Stimulated activated memory B cell treated with anti-CD40 and anti-IgM and Interleukin-4, amounts not matched to agents 10 μg/mL and 1 μg/mL and 100 μg/mL, for 72 hours (primary cell): ENCODE measurements around the gene SLC35E1.

Source experiments
- ATAC-seq: fragments of 150-1000 bp; cut with Tn5 transposase; 2 replicates; pipeline ENCODE4 v1.10.0; 2021
- H3K27ac Mint-ChIP-seq: one replicate; pipeline ENCODE4 v1.8.0; 2022; ENCODE audit warnings: mild to moderate bottlenecking, mixed read lengths
- H3K27me3 Mint-ChIP-seq: one replicate; pipeline ENCODE4 v1.8.0; 2022; ENCODE audit warnings: mixed read lengths
- H3K36me3 Mint-ChIP-seq: one replicate; pipeline ENCODE4 v1.8.0; 2022; ENCODE audit warnings: mixed read lengths
- H3K4me1 Mint-ChIP-seq: one replicate; pipeline ENCODE4 v1.8.0; 2022; ENCODE audit warnings: mixed read lengths
- H3K4me3 Mint-ChIP-seq: one replicate; pipeline ENCODE4 v1.8.0; 2022; ENCODE audit warnings: mild to moderate bottlenecking, moderate library complexity, mixed read lengths
- H3K9me3 Mint-ChIP-seq: one replicate; pipeline ENCODE4 v1.8.0; 2022; ENCODE audit warnings: mixed read lengths

The SLC35E1 gene

GRCh38 chr19:16576690-16577530 is 4.7 kb upstream of the SLC35E1 start:
- Mint-ChIP-seq H3K27me3 (no peaks in the 10 kb centered on the region), H3K27ac (no peak overlapping the region), H3K36me3 (peaks cover 27% of the 10 kb centered on the region), H3K4me1 (peaks cover 69% of the 10 kb centered on the region), H3K9me3 (no peaks in the 10 kb centered on the region), H3K4me3 (no peak overlapping the region)
- ATAC-seq, result no peak

GRCh38 chr19:16575861-16576689 is 3.9 kb upstream of the SLC35E1 start:
- Mint-ChIP-seq H3K27me3 (no peaks in the 10 kb centered on the region), H3K4me3 (no peak overlapping the region), H3K9me3 (no peaks in the 10 kb centered on the region), H3K36me3 (peaks cover 25% of the 10 kb centered on the region), H3K27ac (no peak overlapping the region), H3K4me1 (peaks cover 69% of the 10 kb centered on the region)
- no peak for ATAC-seq

GRCh38 chr19:16575282-16575681 is 3.1 kb upstream of the SLC35E1 start:
- Mint-ChIP-seq H3K9me3 (no peaks in the 10 kb centered on the region), H3K4me1 (peaks cover 67% of the 10 kb centered on the region), H3K27me3 (no peaks in the 10 kb centered on the region), H3K27ac (peak overlapping the region; percentile 53), H3K36me3 (peaks cover 21% of the 10 kb centered on the region), H3K4me3 (peak overlapping the region; percentile 30)
- ATAC-seq, result no peak

GRCh38 chr19:16573925-16574324 is 1.7 kb upstream of the SLC35E1 start:
- Mint-ChIP-seq H3K4me3 (peak overlapping the region; percentile 86), H3K27me3 (no peaks in the 10 kb centered on the region), H3K36me3 (peaks cover 27% of the 10 kb centered on the region), H3K9me3 (no peaks in the 10 kb centered on the region), H3K4me1 (peaks cover 62% of the 10 kb centered on the region), H3K27ac (peak overlapping the region; percentile 19)
- no peak for ATAC-seq

- no peak for ATAC-seq
- Mint-ChIP-seq H3K9me3 (no peaks in the 10 kb centered on the region), H3K4me1 (peaks cover 61% of the 10 kb centered on the region)
Measured at GRCh38 chr19:16573296-16573695, 1.1 kb upstream of the SLC35E1 start.

GRCh38 chr19:16571822-16572331 is 338 bp downstream of the SLC35E1 start:
- H3K4me1 Mint-ChIP-seq, result peaks cover 59% of the 10 kb centered on the region
- peak overlapping the region; percentile 85 for H3K4me3 Mint-ChIP-seq
- peak; percentile 60 for ATAC-seq
- no peaks in the 10 kb centered on the region for H3K27me3 Mint-ChIP-seq
- H3K27ac Mint-ChIP-seq, result peak overlapping the region; percentile 88
- no peaks in the 10 kb centered on the region for H3K9me3 Mint-ChIP-seq
- H3K36me3 Mint-ChIP-seq, result peaks cover 27% of the 10 kb centered on the region

More at GRCh38 chr19:16573296-16573695, 1.1 kb upstream of the SLC35E1 start:
- peak overlapping the region; percentile 88 for H3K27ac Mint-ChIP-seq
- H3K27me3 Mint-ChIP-seq, result no peaks in the 10 kb centered on the region
- peak overlapping the region; percentile 86 for H3K4me3 Mint-ChIP-seq
- peaks cover 28% of the 10 kb centered on the region for H3K36me3 Mint-ChIP-seq

GRCh38 chr19:16571283-16571682 is 932 bp downstream of the SLC35E1 start:
- no peak for ATAC-seq
- peak overlapping the region; percentile 85 for H3K4me3 Mint-ChIP-seq
- H3K4me1 Mint-ChIP-seq, result peaks cover 65% of the 10 kb centered on the region
- H3K27me3 Mint-ChIP-seq, result no peaks in the 10 kb centered on the region
- H3K36me3 Mint-ChIP-seq, result peaks cover 29% of the 10 kb centered on the region
- H3K27ac Mint-ChIP-seq, result peak overlapping the region; percentile 88
- no peaks in the 10 kb centered on the region for H3K9me3 Mint-ChIP-seq

GRCh38 chr19:16569609-16570320 is 2.5 kb downstream of the SLC35E1 start:
- Mint-ChIP-seq H3K27ac (peak overlapping the region; percentile 53), H3K27me3 (no peaks in the 10 kb centered on the region), H3K4me3 (no peak overlapping the region), H3K36me3 (peaks cover 26% of the 10 kb centered on the region), H3K9me3 (no peaks in the 10 kb centered on the region), H3K4me1 (peaks cover 59% of the 10 kb centered on the region)
- no peak for ATAC-seq

- H3K27me3 Mint-ChIP-seq, result no peaks in the 10 kb centered on the region
- H3K9me3 Mint-ChIP-seq, result no peaks in the 10 kb centered on the region
- H3K4me3 Mint-ChIP-seq, result no peak overlapping the region
- H3K27ac Mint-ChIP-seq, result peak overlapping the region; percentile 62
- peaks cover 33% of the 10 kb centered on the region for H3K4me1 Mint-ChIP-seq
- ATAC-seq, result no peak
- peaks cover 45% of the 10 kb centered on the region for H3K36me3 Mint-ChIP-seq
Measured at GRCh38 chr19:16566702-16567101, 5.5 kb downstream of the SLC35E1 start.

GRCh38 chr19:16566161-16566560 is 6.1 kb downstream of the SLC35E1 start:
- Mint-ChIP-seq H3K9me3 (no peaks in the 10 kb centered on the region), H3K4me1 (peaks cover 28% of the 10 kb centered on the region), H3K4me3 (no peak overlapping the region), H3K27me3 (no peaks in the 10 kb centered on the region), H3K36me3 (peaks cover 50% of the 10 kb centered on the region), H3K27ac (peak overlapping the region; percentile 62)
- ATAC-seq, result peak; percentile 62

- Mint-ChIP-seq H3K27me3 (no peaks in the 10 kb centered on the region), H3K4me3 (no peak overlapping the region), H3K36me3 (peaks cover 57% of the 10 kb centered on the region), H3K9me3 (no peaks in the 10 kb centered on the region), H3K27ac (no peak overlapping the region), H3K4me1 (peaks cover 21% of the 10 kb centered on the region)
- ATAC-seq, result no peak
Measured at GRCh38 chr19:16564842-16565241, 7.4 kb downstream of the SLC35E1 start.

GRCh38 chr19:16562608-16563025 is 9.6 kb downstream of the SLC35E1 start:
- H3K4me3 Mint-ChIP-seq, result no peak overlapping the region
- H3K27ac Mint-ChIP-seq, result no peak overlapping the region
- no peak for ATAC-seq
- H3K36me3 Mint-ChIP-seq, result peaks cover 57% of the 10 kb centered on the region
- H3K27me3 Mint-ChIP-seq, result no peaks in the 10 kb centered on the region
- H3K4me1 Mint-ChIP-seq, result peaks cover 9% of the 10 kb centered on the region
- no peaks in the 10 kb centered on the region for H3K9me3 Mint-ChIP-seq

- Mint-ChIP-seq H3K27ac (no peak overlapping the region), H3K9me3 (no peaks in the 10 kb centered on the region), H3K4me1 (peaks cover 4% of the 10 kb centered on the region), H3K4me3 (no peak overlapping the region), H3K36me3 (peaks cover 54% of the 10 kb centered on the region), H3K27me3 (no peaks in the 10 kb centered on the region)
- no peak for ATAC-seq
Measured at GRCh38 chr19:16561382-16561781, 10.8 kb downstream of the SLC35E1 start.

- no peak overlapping the region for H3K27ac Mint-ChIP-seq
- peaks cover 60% of the 10 kb centered on the region for H3K36me3 Mint-ChIP-seq
- H3K4me3 Mint-ChIP-seq, result no peak overlapping the region
- no peaks in the 10 kb centered on the region for H3K27me3 Mint-ChIP-seq
- no peak for ATAC-seq
- no peaks in the 10 kb centered on the region for H3K4me1 Mint-ChIP-seq
- H3K9me3 Mint-ChIP-seq, result no peaks in the 10 kb centered on the region
Measured at GRCh38 chr19:16559780-16560276, 12.4 kb downstream of the SLC35E1 start.

- H3K9me3 Mint-ChIP-seq, result no peaks in the 10 kb centered on the region
- no peaks in the 10 kb centered on the region for H3K27me3 Mint-ChIP-seq
- no peak for ATAC-seq
- no peak overlapping the region for H3K4me3 Mint-ChIP-seq
- peaks cover 5% of the 10 kb centered on the region for H3K4me1 Mint-ChIP-seq
- peaks cover 50% of the 10 kb centered on the region for H3K36me3 Mint-ChIP-seq
- H3K27ac Mint-ChIP-seq, result no peak overlapping the region
Measured at GRCh38 chr19:16554776-16555175, 17.4 kb downstream of the SLC35E1 start.
